ENCODE results near the gene DCXR. TPM values are rescaled to one million over a fixed set of nuclear protein-coding genes. Genes with fewer than 3 reads are reported as not detected.
A peak's percentile ranks its signal among the peaks of the same experiment; 100 is the strongest.

Gene DCXR
- total and polyA plus RNA-seq, 3 experiments from 2014 or later = 108 to 127 (median 117) TPM

DNA sequence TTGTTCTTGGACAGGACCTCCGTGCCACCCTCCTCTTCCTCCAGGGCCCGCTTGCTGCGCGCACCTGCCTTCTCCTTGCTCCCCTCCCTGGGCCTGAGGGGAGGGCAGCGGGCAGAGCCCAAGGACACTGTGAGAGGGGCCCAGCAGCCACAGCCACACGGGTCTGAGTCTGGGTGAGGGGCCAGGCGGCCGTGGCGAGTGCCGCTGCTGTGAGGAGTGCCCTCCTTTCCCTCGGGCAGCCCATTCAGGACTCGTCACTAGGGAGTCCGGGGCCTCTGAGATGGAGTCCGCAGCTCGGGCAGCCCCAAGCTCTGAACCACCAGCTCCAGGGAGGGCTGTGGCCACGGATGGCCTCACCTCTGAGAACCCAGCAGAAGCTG, 22.5 kb upstream of the DCXR start:
- CTCF ChIA-PET = no interaction called here
- no peak for DNase-seq
- Histone ChIP-seq H3K36me3 (ENCODE audit: insufficient read depth, low read length) (no peaks in the 10 kb centered on the region), H3K4me1 (ENCODE audit: insufficient read depth, low read length) (peaks cover 16% of the 10 kb centered on the region), H3K27me3 (ENCODE audit: insufficient read depth, low read length, poor library complexity, severe bottlenecking) (no peaks in the 10 kb centered on the region), H3K27ac (ENCODE audit: low read depth, low read length) (no peak overlapping the region), H3K9me3 (ENCODE audit: low read length) (no peaks in the 10 kb centered on the region), H3K4me3 (ENCODE audit: low read length) (no peak overlapping the region)
- peaks cover 4 to 12% (median 5%) of the 10 kb centered on the region in 3 donors for H3K4me1 Mint-ChIP-seq
- no peak overlapping the region for H3K4me3 Mint-ChIP-seq
- POLR2A ChIA-PET = no interaction called here
- no peaks in the 10 kb centered on the region for H3K27me3 Mint-ChIP-seq
- peak overlapping the region in 2 of 8 donors; percentile 16 to 50 for H3K27ac Mint-ChIP-seq
- H3K36me3 Mint-ChIP-seq = peaks cover 0 to 69% (median 0%) of the 10 kb centered on the region in 3 donors
- no peaks in the 10 kb centered on the region for H3K9me3 Mint-ChIP-seq

- POLR2A ChIA-PET = no interaction called here
- CTCF ChIA-PET = no interaction called here
Observed at GRCh38 chr17:82059272-82060000, 21.9 kb upstream of the DCXR start.

DNA sequence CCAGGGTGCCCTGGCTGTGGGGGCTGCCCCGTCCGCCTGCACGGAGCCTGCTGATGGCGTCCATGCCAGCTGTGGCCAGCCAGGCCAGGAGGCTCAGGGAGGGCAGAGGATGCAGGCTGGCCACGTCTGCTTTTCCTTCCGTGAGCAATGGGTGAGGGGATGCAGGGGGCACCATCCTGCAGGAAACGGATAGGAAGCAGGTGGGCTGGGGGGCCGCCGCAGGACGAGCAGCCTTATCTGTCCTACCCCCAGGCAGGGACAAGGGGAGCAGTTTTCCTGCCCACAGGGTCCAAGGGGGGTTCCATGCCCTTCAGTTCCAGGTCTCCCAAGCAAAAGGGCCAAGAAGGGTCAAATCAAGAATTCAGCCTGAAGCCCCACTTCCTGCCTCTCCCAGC, 21.4 kb upstream of the DCXR start:
- ChIA-PET CTCF (no interaction called here), POLR2A (no interaction called here)
- Mint-ChIP-seq H3K4me3 (no peak overlapping the region), H3K27me3 (no peaks in the 10 kb centered on the region), H3K36me3 (peaks cover 0 to 74% (median 0%) of the 10 kb centered on the region in 3 donors), H3K9me3 (no peaks in the 10 kb centered on the region), H3K27ac (peak overlapping the region in 1 of 8 donors; percentile 21), H3K4me1 (peaks cover 0 to under 1% (median 0%) of the 10 kb centered on the region in 3 donors)
- H3K27ac ChIP-seq (ENCODE audit: low read depth, low read length) = no peak overlapping the region
- H3K4me1 ChIP-seq (ENCODE audit: insufficient read depth, low read length) = peaks cover 5% of the 10 kb centered on the region
- no peak for DNase-seq
- no peaks in the 10 kb centered on the region for H3K27me3 ChIP-seq (ENCODE audit: insufficient read depth, low read length, poor library complexity, severe bottlenecking)
- no peaks in the 10 kb centered on the region for H3K36me3 ChIP-seq (ENCODE audit: insufficient read depth, low read length)
- no peak overlapping the region for H3K4me3 ChIP-seq (ENCODE audit: low read length)
- H3K9me3 ChIP-seq (ENCODE audit: low read length) = no peaks in the 10 kb centered on the region

More at GRCh38 chr17:82059272-82060000, 21.9 kb upstream of the DCXR start:
- H3K36me3 ChIP-seq (ENCODE audit: insufficient read depth, low read length) = no peaks in the 10 kb centered on the region
- no peak for DNase-seq
- Mint-ChIP-seq H3K36me3 (peaks cover 0 to 74% (median 0%) of the 10 kb centered on the region in 3 donors), H3K27me3 (no peaks in the 10 kb centered on the region), H3K4me3 (no peak overlapping the region), H3K4me1 (peaks cover 4 to 6% (median 5%) of the 10 kb centered on the region in 3 donors), H3K27ac (peak overlapping the region in 1 of 8 donors; percentile 54), H3K9me3 (no peaks in the 10 kb centered on the region)
- H3K4me3 ChIP-seq (ENCODE audit: low read length) = no peak overlapping the region
- H3K4me1 ChIP-seq (ENCODE audit: insufficient read depth, low read length) = peaks cover 10% of the 10 kb centered on the region
- no peaks in the 10 kb centered on the region for H3K27me3 ChIP-seq (ENCODE audit: insufficient read depth, low read length, poor library complexity, severe bottlenecking)
- H3K9me3 ChIP-seq (ENCODE audit: low read length) = no peaks in the 10 kb centered on the region
- H3K27ac ChIP-seq (ENCODE audit: low read depth, low read length) = no peak overlapping the region

GRCh38 chr17:82058230-82058854, 20.8 kb upstream of the DCXR start:
- Histone ChIP-seq H3K27me3 (ENCODE audit: insufficient read depth, low read length, poor library complexity, severe bottlenecking) (no peaks in the 10 kb centered on the region), H3K36me3 (ENCODE audit: insufficient read depth, low read length) (no peaks in the 10 kb centered on the region), H3K4me1 (ENCODE audit: insufficient read depth, low read length) (peaks cover 3% of the 10 kb centered on the region), H3K27ac (ENCODE audit: low read depth, low read length) (no peak overlapping the region), H3K9me3 (ENCODE audit: low read length) (no peaks in the 10 kb centered on the region), H3K4me3 (ENCODE audit: low read length) (no peak overlapping the region)
- H3K4me3 Mint-ChIP-seq = no peak overlapping the region
- H3K36me3 Mint-ChIP-seq = peaks cover 0 to 76% (median 0%) of the 10 kb centered on the region in 3 donors
- ChIA-PET CTCF (no interaction called here), POLR2A (no interaction called here)
- H3K4me1 Mint-ChIP-seq = peaks cover 0 to 4% (median 2%) of the 10 kb centered on the region in 3 donors
- no peaks in the 10 kb centered on the region for H3K27me3 Mint-ChIP-seq
- DNase-seq = no peak
- H3K9me3 Mint-ChIP-seq = no peaks in the 10 kb centered on the region
- H3K27ac Mint-ChIP-seq = no peak overlapping the region

DNA sequence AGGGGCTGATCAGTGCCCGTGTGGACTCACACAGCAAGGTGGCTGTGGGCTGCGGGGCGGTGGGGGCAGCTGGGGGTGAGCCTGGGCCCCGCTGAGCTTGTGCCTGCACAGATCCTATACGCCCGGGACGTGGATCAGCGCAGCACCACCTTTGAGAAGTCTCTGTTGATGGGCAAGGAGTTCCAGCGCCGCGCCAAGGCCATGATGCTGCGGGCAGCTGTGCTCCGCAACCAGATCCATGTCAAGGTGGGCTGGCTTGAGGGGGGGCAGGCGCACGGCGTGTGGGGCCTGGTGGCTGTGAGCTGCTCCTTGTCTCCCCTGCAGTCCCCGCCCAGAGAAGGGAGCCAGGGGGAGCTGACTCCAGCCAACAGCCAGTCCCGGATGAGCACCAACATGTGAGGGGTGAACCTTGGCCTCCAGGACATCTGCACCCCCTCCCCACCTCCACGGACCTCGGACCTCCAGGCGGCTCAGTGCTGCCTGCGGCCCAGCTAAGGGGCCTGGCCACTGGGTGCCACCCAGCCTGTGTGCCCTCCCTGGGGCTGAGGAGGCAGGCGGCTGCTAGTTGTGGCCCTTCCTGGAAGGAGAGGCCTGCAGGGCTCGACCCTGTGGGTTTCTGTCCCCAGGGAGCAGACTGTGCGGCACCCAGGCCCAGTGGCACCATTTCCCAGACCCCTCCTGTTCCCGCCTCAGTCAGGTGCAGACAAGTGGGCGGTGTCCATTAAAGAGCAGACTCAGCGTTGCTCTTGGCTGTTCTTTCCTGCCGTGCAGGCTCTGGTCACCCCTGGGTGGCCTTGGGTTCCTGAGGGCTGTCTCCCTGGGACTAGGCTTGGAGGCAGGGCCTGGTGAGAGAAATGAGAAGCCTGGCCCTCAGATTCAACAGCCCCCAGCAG, 19.5 kb upstream of the DCXR start:
- no peak overlapping the region for H3K27ac ChIP-seq (ENCODE audit: low read depth, low read length)
- Mint-ChIP-seq H3K36me3 (peaks cover 0 to 67% (median 0%) of the 10 kb centered on the region in 3 donors), H3K4me3 (no peak overlapping the region), H3K4me1 (peaks cover 0 to 13% (median 7%) of the 10 kb centered on the region in 3 donors), H3K27ac (no peak overlapping the region), H3K9me3 (no peaks in the 10 kb centered on the region), H3K27me3 (no peaks in the 10 kb centered on the region)
- H3K27me3 ChIP-seq (ENCODE audit: insufficient read depth, low read length, poor library complexity, severe bottlenecking) = no peaks in the 10 kb centered on the region
- no peaks in the 10 kb centered on the region for H3K9me3 ChIP-seq (ENCODE audit: low read length)
- no peak overlapping the region for H3K4me3 ChIP-seq (ENCODE audit: low read length)
- peaks cover 14% of the 10 kb centered on the region for H3K4me1 ChIP-seq (ENCODE audit: insufficient read depth, low read length)
- ChIA-PET CTCF (interaction anchor here (0.9 kb wide), 1 partner anchor 27 kb away, joined by 3 read pairs; no protein-coding TSS in a partner anchor), POLR2A (no interaction called here)
- no peaks in the 10 kb centered on the region for H3K36me3 ChIP-seq (ENCODE audit: insufficient read depth, low read length)
- no peak for DNase-seq

GRCh38 chr17:82055965-82056728, 18.6 kb upstream of the DCXR start:
- H3K4me1 Mint-ChIP-seq = peaks cover 0 to 13% (median 7%) of the 10 kb centered on the region in 3 donors
- peaks cover 0 to 61% (median 0%) of the 10 kb centered on the region in 3 donors for H3K36me3 Mint-ChIP-seq
- H3K27me3 ChIP-seq (ENCODE audit: insufficient read depth, low read length, poor library complexity, severe bottlenecking) = no peaks in the 10 kb centered on the region
- H3K4me3 Mint-ChIP-seq = peak overlapping the region in 1 of 7 donors; percentile 77
- ChIA-PET POLR2A (no interaction called here), CTCF (interaction anchor here (0.9 kb wide), 1 partner anchor 26 kb away, joined by 3 read pairs; no protein-coding TSS in a partner anchor)
- no peaks in the 10 kb centered on the region for H3K9me3 Mint-ChIP-seq
- no peaks in the 10 kb centered on the region for H3K27me3 Mint-ChIP-seq
- H3K4me3 ChIP-seq (ENCODE audit: low read length) = no peak overlapping the region
- H3K4me1 ChIP-seq (ENCODE audit: insufficient read depth, low read length) = peaks cover 14% of the 10 kb centered on the region
- no peak overlapping the region for H3K27ac Mint-ChIP-seq
- no peaks in the 10 kb centered on the region for H3K9me3 ChIP-seq (ENCODE audit: low read length)
- H3K27ac ChIP-seq (ENCODE audit: low read depth, low read length) = no peak overlapping the region
- H3K36me3 ChIP-seq (ENCODE audit: insufficient read depth, low read length) = no peaks in the 10 kb centered on the region
- DNase-seq = no peak

- H3K27ac ChIP-seq (ENCODE audit: low read depth, low read length) = no peak overlapping the region
- ChIA-PET CTCF (interaction anchor here (1.3 kb wide), 1 partner anchor 18 kb away, joined by 4 read pairs; the partner anchor contains the start of gene DCXR), POLR2A (no interaction called here)
- no peaks in the 10 kb centered on the region for H3K9me3 ChIP-seq (ENCODE audit: low read length)
- Mint-ChIP-seq H3K27ac (no peak overlapping the region), H3K27me3 (no peaks in the 10 kb centered on the region), H3K4me1 (peaks cover 0 to 20% (median 13%) of the 10 kb centered on the region in 3 donors), H3K4me3 (peak overlapping the region in 3 of 7 donors; percentile 46 to 77 (median 49)), H3K9me3 (no peaks in the 10 kb centered on the region), H3K36me3 (peaks cover 0 to 54% (median 0%) of the 10 kb centered on the region in 3 donors)
- H3K4me1 ChIP-seq (ENCODE audit: insufficient read depth, low read length) = peaks cover 22% of the 10 kb centered on the region
- no peaks in the 10 kb centered on the region for H3K36me3 ChIP-seq (ENCODE audit: insufficient read depth, low read length)
- no peaks in the 10 kb centered on the region for H3K27me3 ChIP-seq (ENCODE audit: insufficient read depth, low read length, poor library complexity, severe bottlenecking)
- no peak overlapping the region for H3K4me3 ChIP-seq (ENCODE audit: low read length)
- DNase-seq = no peak
Observed at GRCh38 chr17:82055023-82055964, 17.8 kb upstream of the DCXR start.
